ENCODE data around the gene SPIRE1. TPM values are rescaled to one million over a fixed set of nuclear protein-coding genes. Genes with fewer than 3 reads are reported as not detected.
"Not testable (repeated sequence)": the region's sequence is repeated elsewhere in the genome, so short reads cannot be mapped to it uniquely, and the experiment has no call there.

Gene SPIRE1
- total and polyA plus RNA-seq, 7 donors, result 15.5 to 82.3 (median 39.6) TPM

DNA sequence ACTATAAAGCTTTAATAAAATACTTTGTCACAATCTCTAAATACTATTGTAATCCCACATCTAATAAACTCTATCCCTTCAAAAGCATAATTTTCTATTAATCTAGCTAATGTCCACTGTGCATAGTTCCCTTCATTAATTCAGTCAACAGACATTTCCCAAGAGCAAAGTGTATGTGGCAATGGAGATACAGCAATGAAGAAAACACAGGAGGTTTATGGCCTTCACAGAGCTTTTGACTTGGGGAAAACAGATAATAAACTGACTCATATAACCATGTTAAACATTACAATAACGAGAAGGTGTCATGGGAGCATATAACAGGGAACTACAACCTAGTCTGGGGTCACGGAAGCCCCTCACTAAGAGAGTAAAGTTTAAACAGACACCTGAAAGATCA lies 86.3 kb downstream of the SPIRE1 start:
- DNase-seq, result no peak
- H3K4me3 ChIP-seq, result no peak overlapping the region
- no peaks in the 10 kb centered on the region for H3K27me3 ChIP-seq (ENCODE audit: insufficient read depth in 3 of 3, low read length in 2 of 3)
- ATAC-seq, result no peak
- TF ChIP-seq, protein P1, sequence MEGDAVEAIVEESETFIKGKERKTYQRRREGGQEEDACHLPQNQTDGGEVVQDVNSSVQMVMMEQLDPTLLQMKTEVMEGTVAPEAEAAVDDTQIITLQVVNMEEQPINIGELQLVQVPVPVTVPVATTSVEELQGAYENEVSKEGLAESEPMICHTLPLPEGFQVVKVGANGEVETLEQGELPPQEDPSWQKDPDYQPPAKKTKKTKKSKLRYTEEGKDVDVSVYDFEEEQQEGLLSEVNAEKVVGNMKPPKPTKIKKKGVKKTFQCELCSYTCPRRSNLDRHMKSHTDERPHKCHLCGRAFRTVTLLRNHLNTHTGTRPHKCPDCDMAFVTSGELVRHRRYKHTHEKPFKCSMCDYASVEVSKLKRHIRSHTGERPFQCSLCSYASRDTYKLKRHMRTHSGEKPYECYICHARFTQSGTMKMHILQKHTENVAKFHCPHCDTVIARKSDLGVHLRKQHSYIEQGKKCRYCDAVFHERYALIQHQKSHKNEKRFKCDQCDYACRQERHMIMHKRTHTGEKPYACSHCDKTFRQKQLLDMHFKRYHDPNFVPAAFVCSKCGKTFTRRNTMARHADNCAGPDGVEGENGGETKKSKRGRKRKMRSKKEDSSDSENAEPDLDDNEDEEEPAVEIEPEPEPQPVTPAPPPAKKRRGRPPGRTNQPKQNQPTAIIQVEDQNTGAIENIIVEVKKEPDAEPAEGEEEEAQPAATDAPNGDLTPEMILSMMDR (IDR thresholded peaks at IDR 0.05), result no peak
- no peak overlapping the region for H3K27ac ChIP-seq
- intact Hi-C loops (cut with DNase I), result no loop called here
- no peaks in the 10 kb centered on the region for H3K36me3 ChIP-seq (ENCODE audit: insufficient read depth in 1 of 2, low read depth in 1 of 2)
- peaks cover 26% of the 10 kb centered on the region for H3K4me1 ChIP-seq
- WGBS, 3 donors, result 90 to 95% (median 91%) methylated on average over 2 of the region's 2 CpGs
- H3K9me3 ChIP-seq, result no peaks in the 10 kb centered on the region

DNA sequence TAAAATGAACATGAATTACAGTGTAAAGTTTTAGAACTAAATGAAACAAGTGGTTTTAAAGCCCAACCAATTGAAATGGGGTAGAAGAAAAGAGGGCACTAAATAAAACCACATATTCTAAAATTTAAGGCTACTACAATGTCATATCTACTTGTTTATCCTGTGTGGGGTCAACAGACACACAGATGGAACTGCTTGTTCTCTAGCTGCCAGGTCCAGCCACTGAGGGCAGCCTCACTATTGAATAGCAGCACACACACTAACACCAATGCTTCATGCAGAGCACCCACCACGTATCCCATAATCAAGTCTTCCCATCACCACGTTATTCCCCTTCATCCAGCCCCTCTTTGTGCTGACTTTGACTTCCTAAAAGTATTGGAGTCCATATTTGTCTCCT lies 88.1 kb downstream of the SPIRE1 start:
- Histone ChIP-seq H3K27ac (no peak overlapping the region), H3K9me3 (no peaks in the 10 kb centered on the region), H3K4me3 (no peak overlapping the region), H3K4me1 (peaks cover 26% of the 10 kb centered on the region), H3K27me3 (ENCODE audit: insufficient read depth in 3 of 3, low read length in 2 of 3) (no peaks in the 10 kb centered on the region), H3K36me3 (ENCODE audit: insufficient read depth in 1 of 2, low read depth in 1 of 2) (no peaks in the 10 kb centered on the region)
- intact Hi-C loops (cut with DNase I), result no loop called here
- WGBS, 3 donors, result 61 to 70% (median 69%) methylated on average over 2 of the region's 2 CpGs
- TF ChIP-seq, protein P1 (IDR thresholded peaks at IDR 0.05), result no peak
- ATAC-seq, result no peak
- no peak for DNase-seq

DNA sequence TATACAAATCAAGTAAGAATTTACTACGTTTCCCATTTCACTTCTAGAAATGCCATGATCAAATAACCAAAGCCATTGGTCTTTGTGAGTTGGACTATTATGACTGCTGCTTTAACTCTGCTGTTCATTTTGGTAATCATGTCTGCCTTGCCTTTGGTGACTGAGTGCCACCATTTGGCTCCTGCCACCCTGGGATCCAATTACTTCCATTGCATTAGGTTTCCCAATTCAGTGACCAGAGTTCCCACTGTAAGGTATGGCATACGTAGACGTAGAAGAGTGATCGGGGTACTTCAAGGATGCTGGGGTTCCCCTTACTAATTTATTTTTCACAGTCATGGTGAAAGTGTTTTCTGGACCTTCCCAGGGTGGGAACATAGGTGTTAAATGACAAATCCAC lies 90.1 kb downstream of the SPIRE1 start:
- Histone ChIP-seq H3K27me3 (ENCODE audit: insufficient read depth in 3 of 3, low read length in 2 of 3) (no peaks in the 10 kb centered on the region), H3K27ac (no peak overlapping the region), H3K36me3 (ENCODE audit: insufficient read depth in 1 of 2, low read depth in 1 of 2) (no peaks in the 10 kb centered on the region), H3K4me1 (peaks cover 26% of the 10 kb centered on the region), H3K4me3 (no peak overlapping the region), H3K9me3 (no peaks in the 10 kb centered on the region)
- TF ChIP-seq, protein P1 (IDR thresholded peaks at IDR 0.05), result no peak
- intact Hi-C loops (cut with DNase I), result no loop called here
- DNase-seq (no peak), ATAC-seq (peak; percentile 58 to 74 (median 61))
- WGBS, 3 donors, result 49 to 82% (median 56%) methylated on average over 4 of the region's 4 CpGs

DNA sequence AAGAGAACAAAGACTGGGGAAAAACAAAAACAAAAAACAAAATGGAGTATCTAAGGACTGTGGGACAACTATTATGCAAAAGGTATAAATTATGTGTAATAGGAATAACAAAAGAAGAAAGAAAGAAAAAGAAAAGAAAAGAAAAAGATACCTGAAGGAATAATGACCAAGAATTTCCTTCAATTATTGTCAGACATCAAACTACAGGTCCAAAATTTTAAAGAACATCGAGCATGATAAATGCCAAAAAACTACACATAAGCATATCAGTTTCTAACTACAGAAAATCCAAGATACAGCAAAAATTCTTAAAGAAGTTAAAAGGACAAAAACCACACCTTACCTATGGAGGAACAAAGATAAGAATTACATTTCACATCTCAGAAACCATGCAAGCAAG lies 93.0 kb downstream of the SPIRE1 start:
- H3K4me3 ChIP-seq, result no peak overlapping the region
- ATAC-seq (no peak), DNase-seq (no peak)
- no peak overlapping the region for H3K27ac ChIP-seq
- no peaks in the 10 kb centered on the region for H3K9me3 ChIP-seq
- no peaks in the 10 kb centered on the region for H3K27me3 ChIP-seq (ENCODE audit: insufficient read depth in 3 of 3, low read length in 2 of 3)
- peaks cover 20% of the 10 kb centered on the region for H3K4me1 ChIP-seq
- WGBS, 3 donors, result 95 to 100% (median 98%) methylated on average over 1 of the region's 1 CpG
- intact Hi-C loops (cut with DNase I), result no loop called here
- TF ChIP-seq, protein P1 (IDR thresholded peaks at IDR 0.05), result no peak
- H3K36me3 ChIP-seq (ENCODE audit: insufficient read depth in 1 of 2, low read depth in 1 of 2), result no peaks in the 10 kb centered on the region

DNA sequence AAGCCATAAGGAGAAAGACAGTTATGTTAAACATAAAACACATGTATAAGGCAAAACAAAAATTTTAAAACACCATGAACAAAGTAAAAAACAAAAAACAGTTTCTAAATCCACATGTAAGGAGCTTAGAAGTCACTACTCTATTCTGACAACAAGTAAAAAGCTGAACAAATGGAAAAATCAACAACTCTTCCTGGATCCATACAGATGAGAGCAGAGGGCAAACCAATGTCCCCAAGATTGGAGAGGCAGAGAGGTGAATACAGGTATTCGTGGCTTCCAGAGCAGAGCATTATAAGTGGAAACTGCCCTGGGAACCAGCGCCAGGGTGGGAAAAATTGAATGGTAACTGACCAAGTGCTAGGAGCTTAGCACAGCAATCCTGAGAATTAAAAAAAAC lies 93.5 kb downstream of the SPIRE1 start:
- H3K9me3 ChIP-seq, result no peaks in the 10 kb centered on the region
- no peak for ATAC-seq
- H3K4me1 ChIP-seq, result peaks cover 16% of the 10 kb centered on the region
- no peak for DNase-seq
- no peaks in the 10 kb centered on the region for H3K27me3 ChIP-seq (ENCODE audit: insufficient read depth in 3 of 3, low read length in 2 of 3)
- 91 to 96% (median 92%) methylated on average over 2 of the region's 2 CpGs for WGBS, 3 donors
- H3K27ac ChIP-seq, result no peak overlapping the region
- TF ChIP-seq, protein P1 (IDR thresholded peaks at IDR 0.05), result no peak
- intact Hi-C loops (cut with DNase I), result no loop called here
- no peaks in the 10 kb centered on the region for H3K36me3 ChIP-seq (ENCODE audit: insufficient read depth in 1 of 2, low read depth in 1 of 2)
- H3K4me3 ChIP-seq, result no peak overlapping the region

DNA sequence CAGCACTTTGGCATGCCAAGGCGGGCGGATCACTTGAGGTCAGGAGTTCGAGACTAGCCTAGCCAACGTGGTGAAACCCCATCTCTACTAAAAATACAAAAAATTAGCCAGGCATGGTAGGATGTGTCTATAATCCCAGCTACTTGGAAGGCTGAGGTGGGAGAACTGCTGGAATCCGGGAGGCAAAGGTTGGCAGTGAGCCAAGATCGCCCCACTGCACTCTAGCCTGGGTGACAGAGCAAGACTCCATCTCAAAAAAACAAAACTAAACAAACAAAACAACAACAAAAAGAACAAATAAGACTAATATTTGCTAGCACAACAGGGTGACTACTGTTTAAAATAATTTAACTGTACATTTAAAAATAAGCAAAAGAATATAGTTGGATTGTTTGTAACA lies 97.3 kb downstream of the SPIRE1 start:
- H3K9me3 ChIP-seq; DNase-seq; H3K36me3 ChIP-seq (ENCODE audit: insufficient read depth in 1 of 2, low read depth in 1 of 2); H3K27ac ChIP-seq; ATAC-seq; H3K4me1 ChIP-seq; intact Hi-C loops (cut with DNase I); H3K4me3 ChIP-seq; H3K27me3 ChIP-seq (ENCODE audit: insufficient read depth in 3 of 3, low read length in 2 of 3): not testable (repeated sequence)
- 75 to 81% (median 78%) methylated on average over 6 of the region's 6 CpGs for WGBS, 3 donors
